GM20000 (cell line): ENCODE results near the gene TTC7B.
A peak's percentile ranks its signal among the peaks of the same experiment; 100 is the strongest.

Experiments used
- DNase-seq: peaks from one replicate; pipeline ENCODE4 v3.0.0; 2012; ENCODE audit warnings: low spot score
- TF ChIP-seq, protein P1 (sequence below): IDR thresholded peaks from 2 replicates; pipeline ENCODE4 v1.5.1; 2012; ENCODE audit warnings: mild to moderate bottlenecking, control low read depth; ENCODE audit errors: extremely low read depth, missing control alignments

TTC7B gene

GRCh38 chr14:90700933-90701776 is 115.1 kb downstream of the TTC7B start:
- no peak for DNase-seq
- TF ChIP-seq, protein P1, sequence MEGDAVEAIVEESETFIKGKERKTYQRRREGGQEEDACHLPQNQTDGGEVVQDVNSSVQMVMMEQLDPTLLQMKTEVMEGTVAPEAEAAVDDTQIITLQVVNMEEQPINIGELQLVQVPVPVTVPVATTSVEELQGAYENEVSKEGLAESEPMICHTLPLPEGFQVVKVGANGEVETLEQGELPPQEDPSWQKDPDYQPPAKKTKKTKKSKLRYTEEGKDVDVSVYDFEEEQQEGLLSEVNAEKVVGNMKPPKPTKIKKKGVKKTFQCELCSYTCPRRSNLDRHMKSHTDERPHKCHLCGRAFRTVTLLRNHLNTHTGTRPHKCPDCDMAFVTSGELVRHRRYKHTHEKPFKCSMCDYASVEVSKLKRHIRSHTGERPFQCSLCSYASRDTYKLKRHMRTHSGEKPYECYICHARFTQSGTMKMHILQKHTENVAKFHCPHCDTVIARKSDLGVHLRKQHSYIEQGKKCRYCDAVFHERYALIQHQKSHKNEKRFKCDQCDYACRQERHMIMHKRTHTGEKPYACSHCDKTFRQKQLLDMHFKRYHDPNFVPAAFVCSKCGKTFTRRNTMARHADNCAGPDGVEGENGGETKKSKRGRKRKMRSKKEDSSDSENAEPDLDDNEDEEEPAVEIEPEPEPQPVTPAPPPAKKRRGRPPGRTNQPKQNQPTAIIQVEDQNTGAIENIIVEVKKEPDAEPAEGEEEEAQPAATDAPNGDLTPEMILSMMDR, result no peak

DNA sequence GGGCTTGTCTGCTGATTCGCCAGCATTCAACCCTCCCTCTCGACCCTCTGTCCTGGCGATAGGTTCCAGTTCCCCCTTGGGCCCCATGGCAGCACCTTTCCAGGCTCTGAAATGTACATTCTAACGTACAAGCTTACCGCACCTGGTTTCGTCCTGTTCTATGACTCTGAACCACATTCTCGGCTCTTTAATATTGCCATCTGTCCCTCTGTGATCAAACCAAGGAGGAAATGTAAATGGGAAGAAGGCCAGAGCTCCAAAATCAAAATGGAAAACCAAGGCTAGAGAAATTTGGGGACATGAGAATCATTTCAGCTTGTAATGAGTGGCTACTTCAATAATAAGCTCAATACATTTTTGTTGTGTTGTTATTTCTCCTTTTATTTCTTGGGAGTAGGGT is 117.2 kb downstream of the TTC7B start:
- TF ChIP-seq, protein P1, result no peak
- DNase-seq, result no peak

- no peak for DNase-seq
- TF ChIP-seq, protein P1, result no peak
Measured at GRCh38 chr14:90698379-90698869, 117.8 kb downstream of the TTC7B start.

- DNase-seq, result peak; percentile 75
- TF ChIP-seq, protein P1, result peak; percentile 79
Measured at GRCh38 chr14:90697577-90698206, 118.5 kb downstream of the TTC7B start.

GRCh38 chr14:90697132-90697531 is 119.1 kb downstream of the TTC7B start:
- TF ChIP-seq, protein P1, result no peak
- no peak for DNase-seq

- no peak for DNase-seq
- TF ChIP-seq, protein P1, result no peak
Measured at GRCh38 chr14:90696720-90697119, 119.5 kb downstream of the TTC7B start.

GRCh38 chr14:90695997-90696660 is 120.1 kb downstream of the TTC7B start:
- TF ChIP-seq, protein P1, result no peak
- DNase-seq, result no peak
